GM19351 (cell line): ENCODE measurements around the gene ZBTB18.
"Not testable (repeated sequence)": the region's sequence is repeated elsewhere in the genome, so short reads cannot be mapped to it uniquely, and the experiment has no call there.

Experiments used
- ATAC-seq: cut with Tn5 transposase; IDR thresholded peaks from one replicate; pipeline ENCODE4 v1.9.1; 2021; ENCODE audit warnings: mild to moderate bottlenecking, moderate library complexity; ENCODE audit not compliant: unreplicated experiment

ZBTB18 gene

DNA sequence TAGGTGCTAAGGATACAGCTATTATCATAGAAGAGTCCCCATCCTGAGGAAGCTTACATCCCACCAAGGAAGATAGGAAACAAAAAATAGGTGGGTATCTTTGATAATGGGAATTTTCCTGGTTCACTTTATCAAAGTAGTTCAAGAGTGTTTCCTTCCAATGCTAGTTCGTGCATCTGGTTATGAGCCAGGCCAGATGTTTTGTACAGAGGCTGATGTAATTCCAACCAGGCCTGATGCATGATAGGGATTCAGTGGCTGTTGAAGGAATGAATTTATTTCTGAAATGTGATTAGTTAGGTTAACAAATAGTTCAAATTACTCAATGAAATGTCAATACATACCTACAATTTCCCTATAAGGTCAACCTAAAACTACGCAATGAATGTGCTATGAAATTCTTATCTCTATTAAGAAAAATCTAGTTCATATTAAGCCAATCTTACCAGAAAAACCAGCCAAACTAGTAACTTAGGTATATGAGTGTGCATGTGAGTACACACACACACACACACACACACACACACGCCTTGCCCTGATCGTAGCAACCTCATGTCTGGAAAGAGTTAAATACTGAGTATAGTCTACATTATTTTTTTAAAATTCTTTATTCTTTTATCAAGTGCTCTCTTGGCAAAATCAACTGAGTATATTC, 9.5 kb upstream of the ZBTB18 start:
- ATAC-seq: no peak

DNA sequence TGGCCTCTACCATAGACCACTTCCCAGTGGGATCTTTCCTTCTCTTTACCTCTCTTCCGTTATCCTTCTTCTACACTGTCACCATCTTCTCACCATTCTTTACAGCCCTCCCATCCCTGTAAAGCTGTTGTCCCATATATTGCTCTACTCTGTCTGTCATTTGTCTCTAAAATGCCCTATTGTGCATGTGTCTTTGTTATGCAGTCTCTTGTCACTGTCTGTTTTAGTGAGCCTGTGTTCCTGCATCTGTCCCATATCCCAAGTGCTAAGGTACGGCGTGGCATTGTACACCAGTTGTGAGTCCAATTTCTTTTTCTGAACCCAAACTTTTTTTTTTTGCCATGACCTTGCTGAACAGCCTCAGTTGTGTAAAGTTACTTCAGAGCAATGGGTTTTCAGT, 8.8 kb upstream of the ZBTB18 start:
- no peak for ATAC-seq

DNA sequence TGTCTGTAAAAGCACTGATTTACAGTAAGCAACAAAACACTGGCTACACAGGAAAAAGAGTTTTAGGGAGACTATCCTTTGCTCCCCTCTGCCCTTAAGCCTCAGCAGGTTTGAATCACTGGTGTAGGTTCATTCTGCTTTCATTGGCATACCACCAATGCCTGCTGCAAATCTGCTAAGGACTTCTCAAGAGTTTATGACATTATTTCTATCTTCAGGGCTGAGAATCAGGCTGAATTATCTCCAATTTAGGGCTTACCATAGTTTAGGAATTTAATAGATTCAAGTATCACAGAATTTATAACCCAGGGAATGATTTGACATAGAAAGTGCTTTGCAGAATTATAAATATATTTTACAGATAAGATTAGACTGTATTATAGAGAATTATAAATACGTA, 6.7 kb upstream of the ZBTB18 start:
- ATAC-seq: no peak

DNA sequence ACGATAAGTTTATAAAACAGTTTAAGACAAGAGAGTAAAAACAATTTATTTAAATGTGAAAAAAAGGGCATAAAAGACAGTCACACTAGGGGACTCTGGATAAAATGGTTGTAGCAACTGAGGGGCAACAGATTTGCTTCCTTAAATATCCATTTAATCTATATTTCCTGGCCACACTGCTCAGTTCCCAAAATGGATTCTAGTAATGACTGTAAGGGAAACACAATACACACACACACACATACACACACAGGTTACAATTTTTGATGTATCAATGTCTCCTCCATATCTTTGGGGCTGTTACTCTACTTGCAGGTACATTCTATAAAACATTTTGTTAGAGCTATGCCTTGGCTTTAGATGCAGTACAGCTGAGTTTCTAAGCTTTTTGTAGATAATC, 4.8 kb upstream of the ZBTB18 start:
- ATAC-seq: not testable (repeated sequence)

DNA sequence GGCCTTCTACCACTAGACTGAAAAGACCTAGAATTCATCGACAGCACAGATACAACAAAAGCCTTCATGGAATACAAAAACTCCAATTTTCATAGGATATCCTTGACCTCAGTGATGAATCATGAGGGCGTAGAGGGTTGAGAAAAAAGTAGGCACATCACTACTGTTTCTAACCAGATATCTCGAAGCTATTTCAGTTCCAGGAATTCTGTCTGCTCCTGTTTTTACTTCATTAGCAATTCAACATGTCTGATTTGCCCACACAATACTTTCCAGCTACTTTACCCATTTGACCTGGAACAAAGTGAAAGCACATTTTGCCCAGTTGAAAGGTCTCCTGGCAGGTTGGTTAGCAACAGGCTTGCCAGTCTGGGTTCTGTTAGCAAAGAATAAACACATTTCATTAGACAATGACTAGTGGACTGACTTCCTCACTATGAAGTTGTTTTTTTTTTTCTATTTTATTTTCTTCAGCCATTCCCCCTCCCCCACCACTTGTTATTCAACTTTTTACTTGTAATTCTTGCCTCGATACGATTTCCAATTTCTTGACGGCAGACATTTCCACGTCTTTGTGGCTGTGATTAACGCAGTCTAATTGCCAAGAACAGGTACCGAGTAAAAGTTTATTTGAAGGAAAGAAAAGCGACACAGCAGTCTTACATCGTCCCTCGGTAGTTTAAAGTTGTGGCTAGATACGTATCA, 4.0 kb upstream of the ZBTB18 start:
- ATAC-seq: no peak

DNA sequence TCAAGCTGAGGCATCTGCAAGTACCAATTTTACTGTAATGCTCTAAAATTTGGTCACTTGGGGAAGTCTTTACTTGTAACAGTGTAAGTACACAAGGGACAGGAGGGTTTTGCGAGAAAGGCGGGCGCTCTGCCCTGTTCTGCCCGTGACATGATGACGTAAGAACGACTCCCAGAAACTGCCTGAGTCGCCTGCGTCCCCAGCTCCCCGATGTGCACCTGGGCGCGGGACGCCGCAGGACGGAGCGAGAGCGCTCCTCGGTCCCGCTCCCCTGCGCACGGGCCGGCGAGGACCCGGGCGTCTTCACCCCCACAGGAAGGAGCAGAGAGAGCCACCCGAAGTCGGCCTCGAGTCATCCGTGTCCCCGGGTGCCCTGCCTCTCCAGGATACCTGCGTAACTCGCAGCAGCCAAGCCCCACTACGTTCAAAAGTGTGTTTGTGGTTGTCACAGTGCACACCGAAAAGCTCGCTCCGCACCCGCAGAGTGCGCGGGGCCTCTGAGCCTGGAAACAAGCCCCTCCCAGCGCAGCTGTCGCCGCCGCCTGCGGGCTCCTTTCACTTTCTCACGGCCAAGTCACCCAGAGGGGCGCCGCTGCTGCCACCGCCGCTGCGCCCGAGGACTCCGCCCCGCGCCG, 3.3 kb upstream of the ZBTB18 start:
- peak; percentile 61 for ATAC-seq

DNA sequence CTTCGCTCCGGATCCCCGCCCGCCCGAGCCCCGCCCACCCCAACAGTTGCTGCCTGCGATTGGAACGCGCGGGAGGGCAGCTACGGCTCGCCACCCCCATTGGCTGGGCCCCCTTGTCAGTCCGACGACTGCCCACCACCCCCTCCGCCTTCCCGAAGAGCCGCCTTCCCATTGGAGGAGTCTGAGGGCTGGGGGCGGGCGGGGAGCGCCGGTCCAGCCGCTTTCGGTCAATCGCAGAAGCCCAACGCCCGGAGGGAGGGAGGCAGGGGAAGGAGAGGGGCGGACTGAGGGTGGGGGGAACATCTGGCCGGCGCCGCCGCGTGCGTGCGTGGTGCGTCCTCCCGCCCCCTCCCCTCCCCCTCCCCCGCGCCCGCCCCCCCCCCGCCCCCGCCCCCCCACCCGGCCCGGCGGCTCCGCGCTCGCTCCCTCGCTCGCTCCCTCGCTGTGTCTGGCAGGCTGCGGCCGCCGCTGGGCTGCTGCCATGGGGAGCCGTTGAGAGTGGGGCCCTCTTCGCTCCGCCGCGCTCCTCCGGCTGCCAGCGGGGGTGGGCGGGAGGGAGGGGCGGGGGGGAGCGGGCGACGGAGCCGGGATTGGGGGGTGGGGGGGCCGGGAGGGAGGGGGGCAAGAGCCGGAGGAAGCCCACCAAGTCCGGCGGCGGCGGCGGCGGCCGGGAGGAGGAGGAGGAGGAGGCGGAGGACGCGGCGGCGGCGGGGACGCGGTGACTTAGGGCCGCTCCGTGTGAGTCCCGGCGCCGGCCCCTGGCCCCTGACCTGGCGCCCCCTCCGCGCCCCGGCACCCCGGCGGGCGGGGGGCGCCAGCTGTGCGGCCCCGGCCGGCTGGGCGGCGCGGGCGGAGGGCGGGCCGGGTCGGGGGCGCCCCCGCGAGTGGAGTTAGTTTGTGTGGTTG, 2.6 kb upstream of the ZBTB18 start:
- peak; percentile 69 for ATAC-seq

DNA sequence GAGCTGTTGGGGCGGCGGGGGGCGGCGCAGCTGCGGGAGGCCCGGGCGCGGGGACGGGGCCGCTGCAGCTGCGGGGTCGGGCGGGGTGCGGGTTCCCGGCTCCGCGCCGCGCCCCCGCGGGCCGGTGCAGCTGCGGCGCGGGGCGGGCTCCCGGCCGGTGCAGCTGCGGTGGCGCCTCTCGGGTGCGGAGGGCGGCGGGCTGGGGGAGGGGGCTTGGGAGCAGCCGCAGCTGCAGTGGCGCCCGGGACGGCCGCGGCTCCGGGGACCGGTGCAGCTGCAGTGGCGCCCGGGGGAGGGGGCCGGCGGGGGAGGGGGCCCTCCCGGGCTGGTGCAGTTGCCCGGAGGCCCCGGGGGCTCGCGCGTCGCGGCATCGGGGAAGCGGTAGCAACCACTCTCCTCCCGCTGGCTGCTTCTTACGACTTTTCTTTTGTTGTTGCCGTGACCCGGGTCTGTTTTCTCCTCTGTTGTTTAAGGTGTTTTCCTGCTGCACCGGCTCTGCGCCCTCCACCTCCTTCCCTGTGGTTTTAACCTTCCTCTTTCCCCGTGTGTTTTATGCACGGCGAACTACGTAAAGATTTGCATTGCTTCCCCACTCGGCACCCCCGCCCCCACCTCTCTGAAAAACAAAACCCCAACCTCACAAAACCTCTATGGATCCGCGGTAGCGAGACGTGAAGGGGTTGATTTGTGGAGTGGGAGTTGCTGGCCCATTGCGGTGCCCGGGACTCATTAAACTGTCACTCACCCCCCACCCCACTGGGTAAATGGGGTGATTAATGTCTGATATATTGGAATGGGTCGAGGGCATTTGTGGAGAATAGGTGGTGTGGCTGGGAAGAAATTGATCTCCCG, 1.7 kb upstream of the ZBTB18 start:
- no peak for ATAC-seq

DNA sequence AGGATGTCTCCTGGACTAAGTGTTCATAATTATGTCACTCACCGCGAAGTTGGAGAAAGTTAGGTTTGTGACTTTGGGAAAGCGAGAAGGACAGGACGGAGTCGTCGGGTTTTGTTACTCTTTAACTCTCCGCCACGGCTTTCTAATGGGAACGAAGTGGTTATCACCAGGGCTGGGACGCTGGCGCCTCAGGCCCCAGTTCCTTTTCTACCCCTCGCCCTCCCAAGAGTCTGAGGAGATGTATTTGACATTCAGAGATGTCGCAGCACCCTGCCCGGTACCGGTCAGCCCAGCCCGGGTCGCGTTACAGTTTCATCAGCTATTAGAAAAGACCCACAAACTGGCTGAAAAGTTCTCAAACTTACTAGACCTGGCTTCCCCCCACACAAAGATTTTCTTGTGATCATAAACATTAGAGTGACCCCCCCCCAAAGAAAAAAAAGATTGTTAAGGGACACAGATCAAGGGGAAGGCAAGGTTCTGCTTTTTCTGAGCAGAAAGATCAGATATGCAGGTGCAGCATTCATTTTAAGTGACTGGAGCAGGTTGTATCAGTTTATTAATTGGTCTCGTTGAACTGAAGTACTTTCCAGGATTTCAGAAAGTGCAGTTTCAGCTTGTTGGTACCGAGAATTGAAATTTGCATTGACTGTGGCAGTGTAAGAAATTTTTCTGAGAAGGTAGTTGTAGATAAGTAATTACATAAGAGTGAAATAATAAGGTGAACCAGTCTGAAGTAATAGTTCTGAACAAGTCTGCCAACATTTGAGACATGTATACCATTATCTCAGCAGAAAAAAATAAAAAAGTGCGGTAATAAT, 859 bp upstream of the ZBTB18 start:
- no peak for ATAC-seq

DNA sequence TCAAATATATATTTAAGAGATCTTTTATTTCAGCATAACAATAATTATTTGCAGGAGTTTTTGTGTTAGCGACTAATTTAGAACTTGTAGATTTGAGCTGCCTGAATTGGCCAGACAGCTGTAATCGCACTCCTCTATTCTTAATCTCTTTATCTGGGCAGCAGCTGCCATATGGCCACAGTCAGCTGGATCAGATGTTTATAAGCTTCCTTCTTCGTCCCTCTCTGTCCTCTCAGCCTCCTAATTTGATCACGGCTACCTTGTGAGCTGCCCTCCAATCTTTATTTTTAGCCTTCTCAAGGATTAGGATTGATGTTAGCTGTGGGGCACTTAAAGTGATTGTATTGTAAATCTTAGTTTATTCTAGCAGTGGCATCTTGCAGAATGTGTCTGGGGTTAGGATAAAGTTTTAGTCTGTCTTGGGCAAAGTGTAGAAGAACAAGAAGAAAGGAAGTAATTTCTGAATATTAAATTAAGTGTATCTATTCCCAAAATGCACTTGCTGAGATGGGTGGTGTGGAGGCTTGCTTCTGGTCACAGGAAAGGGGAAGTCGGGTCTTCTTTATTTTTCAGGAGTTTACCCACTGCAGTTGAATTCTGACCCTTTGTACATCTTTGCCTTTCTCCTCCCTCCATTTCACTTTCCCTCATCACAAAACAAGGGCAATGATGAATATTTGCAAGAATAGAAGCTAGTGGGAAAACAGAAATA, 1.1 kb downstream of the ZBTB18 start:
- ATAC-seq: no peak

DNA sequence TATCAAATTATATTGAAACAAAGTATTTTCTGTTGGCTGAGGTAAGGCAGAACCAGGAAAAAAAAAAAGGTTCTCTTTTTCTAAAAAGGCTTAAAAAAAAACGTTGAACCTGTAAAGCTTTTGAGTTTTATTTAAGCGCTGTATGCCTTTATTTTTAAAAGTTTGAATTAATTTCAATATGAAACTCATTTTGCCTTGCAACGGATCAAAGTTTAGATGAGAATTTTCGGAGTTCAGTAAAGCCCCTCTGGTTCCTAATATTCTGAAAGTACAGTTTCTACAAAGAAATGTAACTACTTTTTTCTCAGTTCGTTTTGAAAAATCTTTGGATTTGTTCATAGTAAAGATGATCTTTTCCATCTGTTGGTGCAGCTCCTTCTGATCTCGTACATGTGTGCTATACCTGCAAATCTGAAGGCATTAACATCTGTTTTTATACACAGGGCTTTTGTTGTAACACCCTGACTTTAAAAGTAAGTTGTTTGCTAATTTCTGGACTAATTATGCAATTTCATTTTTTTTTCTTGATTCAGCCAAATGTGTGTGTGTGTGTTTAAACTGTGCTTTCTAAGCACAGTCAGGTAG, 1.7 kb downstream of the ZBTB18 start:
- no peak for ATAC-seq

DNA sequence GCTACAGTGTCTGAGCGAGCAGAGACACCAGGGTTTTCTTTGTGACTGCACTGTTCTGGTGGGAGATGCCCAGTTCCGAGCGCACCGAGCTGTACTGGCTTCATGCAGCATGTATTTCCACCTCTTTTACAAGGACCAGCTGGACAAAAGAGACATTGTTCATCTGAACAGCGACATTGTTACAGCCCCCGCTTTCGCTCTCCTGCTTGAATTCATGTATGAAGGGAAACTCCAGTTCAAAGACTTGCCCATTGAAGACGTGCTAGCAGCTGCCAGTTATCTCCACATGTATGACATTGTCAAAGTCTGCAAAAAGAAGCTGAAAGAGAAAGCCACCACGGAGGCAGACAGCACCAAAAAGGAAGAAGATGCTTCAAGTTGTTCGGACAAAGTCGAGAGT, 2.7 kb downstream of the ZBTB18 start:
- no peak for ATAC-seq

DNA sequence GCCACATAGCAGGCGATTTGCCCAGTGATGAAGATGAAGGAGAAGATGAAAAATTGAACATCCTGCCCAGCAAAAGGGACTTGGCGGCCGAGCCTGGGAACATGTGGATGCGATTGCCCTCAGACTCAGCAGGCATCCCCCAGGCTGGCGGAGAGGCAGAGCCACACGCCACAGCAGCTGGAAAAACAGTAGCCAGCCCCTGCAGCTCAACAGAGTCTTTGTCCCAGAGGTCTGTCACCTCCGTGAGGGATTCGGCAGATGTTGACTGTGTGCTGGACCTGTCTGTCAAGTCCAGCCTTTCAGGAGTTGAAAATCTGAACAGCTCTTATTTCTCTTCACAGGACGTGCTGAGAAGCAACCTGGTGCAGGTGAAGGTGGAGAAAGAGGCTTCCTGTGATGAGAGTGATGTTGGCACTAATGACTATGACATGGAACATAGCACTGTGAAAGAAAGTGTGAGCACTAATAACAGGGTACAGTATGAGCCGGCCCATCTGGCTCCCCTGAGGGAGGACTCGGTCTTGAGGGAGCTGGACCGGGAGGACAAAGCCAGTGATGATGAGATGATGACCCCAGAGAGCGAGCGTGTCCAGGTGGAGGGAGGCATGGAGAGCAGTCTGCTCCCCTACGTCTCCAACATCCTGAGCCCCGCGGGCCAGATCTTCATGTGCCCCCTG, 3.3 kb downstream of the ZBTB18 start:
- ATAC-seq: no peak

DNA sequence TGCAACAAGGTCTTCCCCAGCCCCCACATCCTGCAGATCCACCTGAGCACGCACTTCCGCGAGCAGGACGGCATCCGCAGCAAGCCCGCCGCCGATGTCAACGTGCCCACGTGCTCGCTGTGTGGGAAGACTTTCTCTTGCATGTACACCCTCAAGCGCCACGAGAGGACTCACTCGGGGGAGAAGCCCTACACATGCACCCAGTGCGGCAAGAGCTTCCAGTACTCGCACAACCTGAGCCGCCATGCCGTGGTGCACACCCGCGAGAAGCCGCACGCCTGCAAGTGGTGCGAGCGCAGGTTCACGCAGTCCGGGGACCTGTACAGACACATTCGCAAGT, 3.8 kb downstream of the ZBTB18 start:
- ATAC-seq: no peak

DNA sequence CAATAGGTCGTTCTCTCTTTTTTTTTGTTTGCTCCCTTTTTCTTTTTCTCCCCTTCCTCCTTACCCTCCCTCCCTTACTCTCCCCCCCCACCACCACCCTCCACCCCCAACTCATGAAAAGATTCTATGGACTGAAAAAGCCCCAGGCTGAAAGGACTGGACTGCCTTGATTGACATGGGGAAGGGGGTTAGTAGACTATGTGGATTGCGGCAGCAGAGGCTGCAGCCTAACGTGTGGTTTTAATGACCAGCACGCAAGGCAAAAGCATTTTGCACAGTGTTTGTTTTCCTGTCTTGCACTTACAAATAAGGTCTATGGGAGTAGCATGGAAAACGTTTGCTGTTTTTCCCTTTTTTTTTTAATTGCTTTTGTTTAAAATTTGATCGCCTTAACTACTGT, 5.5 kb downstream of the ZBTB18 start:
- no peak for ATAC-seq

DNA sequence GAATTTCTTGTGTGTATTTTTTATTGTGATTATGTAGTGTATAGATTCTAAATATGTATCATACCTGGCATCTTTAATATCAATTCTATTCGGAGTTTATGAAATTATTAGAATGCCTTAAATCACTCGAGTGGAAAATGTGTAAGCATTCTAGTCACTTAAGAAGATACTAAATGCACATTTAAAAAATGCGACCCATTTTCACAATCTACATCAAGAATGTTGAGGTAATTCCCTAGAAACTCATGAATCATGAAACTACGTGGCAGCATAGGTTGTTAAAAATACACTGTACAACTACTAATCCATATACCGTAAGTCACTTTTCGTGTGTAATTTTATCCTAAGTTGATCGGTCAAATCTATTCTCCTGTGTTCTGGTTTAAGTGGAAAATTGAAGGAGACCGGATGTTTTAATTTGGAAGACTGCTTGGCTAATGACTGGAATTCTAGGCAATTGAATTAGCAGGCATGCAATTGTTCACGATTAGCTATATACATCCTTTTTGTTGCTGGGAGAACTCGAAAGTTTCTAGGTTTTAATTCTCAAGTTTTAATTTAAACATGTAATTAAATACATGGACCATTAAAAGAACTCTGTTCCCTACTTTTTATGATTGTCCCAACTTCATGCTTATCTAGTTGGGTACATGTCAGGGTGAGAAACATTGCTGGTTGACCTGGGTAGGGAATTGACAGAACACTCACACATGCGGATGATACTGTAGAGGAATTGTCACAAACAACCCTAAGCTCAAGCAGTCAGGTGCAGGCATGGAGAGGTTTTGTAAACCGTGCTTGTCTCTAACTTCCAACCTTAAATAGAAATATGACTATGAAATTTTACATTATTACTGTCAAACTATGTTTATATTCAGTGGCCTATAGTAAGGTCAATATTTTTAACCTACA, 6.6 kb downstream of the ZBTB18 start:
- no peak for ATAC-seq

DNA sequence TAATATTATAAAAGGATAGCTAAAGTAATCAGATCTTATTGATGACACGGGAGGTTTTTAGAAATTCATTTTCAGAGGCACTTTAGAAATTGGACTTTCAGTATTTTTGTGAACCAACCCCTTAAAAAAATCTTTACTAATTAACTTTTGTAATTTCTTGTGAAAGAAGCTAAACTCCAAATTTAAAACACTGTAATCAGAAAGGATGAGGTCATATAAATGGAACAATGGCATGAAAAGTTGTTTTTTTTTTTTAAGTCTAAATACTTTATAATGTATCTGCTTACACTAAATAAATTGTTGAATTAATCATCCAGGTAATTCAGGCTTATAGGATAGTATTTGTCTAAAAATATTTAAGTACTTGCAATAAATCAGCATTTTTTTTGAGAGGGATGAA, 9.0 kb downstream of the ZBTB18 start:
- ATAC-seq: no peak
